ENCODE results near the gene ADGRB2.

DNA sequence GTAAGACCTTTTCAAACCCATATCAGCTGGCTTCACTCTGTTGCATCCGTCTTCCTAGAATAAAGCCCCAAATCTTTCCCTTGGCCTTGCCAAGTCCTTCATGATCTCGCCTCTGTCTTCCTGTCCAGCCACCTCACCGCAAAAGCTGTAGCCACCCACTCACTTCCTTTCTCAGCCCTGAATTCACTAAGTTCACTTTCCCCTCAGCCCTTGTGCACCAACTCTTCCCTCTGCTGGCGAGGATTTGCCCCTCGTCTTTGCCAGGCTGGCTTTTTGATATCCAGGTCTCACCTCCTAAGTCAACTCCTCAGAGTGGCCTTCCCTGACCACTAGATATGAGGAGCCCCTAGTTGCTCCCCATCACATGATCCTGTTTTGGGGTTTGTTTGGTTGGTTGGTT, 56.4 kb downstream of the ADGRB2 start:
- peak; percentile 42 for TF ChIP-seq CTCF (conservative IDR thresholded peaks at IDR 0.05; ENCODE audit: low read depth, low read length)
- TF ChIP-seq, protein P1, sequence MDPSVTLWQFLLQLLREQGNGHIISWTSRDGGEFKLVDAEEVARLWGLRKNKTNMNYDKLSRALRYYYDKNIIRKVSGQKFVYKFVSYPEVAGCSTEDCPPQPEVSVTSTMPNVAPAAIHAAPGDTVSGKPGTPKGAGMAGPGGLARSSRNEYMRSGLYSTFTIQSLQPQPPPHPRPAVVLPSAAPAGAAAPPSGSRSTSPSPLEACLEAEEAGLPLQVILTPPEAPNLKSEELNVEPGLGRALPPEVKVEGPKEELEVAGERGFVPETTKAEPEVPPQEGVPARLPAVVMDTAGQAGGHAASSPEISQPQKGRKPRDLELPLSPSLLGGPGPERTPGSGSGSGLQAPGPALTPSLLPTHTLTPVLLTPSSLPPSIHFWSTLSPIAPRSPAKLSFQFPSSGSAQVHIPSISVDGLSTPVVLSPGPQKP (IDR thresholded peaks at IDR 0.05; ENCODE audit: borderline replicate concordance, low read depth, low read length) = no peak

All from IMR-90 (cell line).